Stimulated activated CD8-positive, alpha-beta memory T cell treated with anti-CD3 and anti-CD28 coated beads, Interleukin-2, amount 100 ng/mL, for 1 hour (primary cell): Measurements from ENCODE around the gene PNP.

Experiments used
- DNase-seq, 2 donors: peaks; one replicate each; pipeline ENCODE4 v3.0.0-alpha.2; 2020; ENCODE audit warnings: low read depth in 2 of 2

PNP gene

GRCh38 chr14:20455355-20456300 lies 13.6 kb upstream of the PNP start:
- peak in 1 of 2 donors; percentile 51 for DNase-seq

DNA sequence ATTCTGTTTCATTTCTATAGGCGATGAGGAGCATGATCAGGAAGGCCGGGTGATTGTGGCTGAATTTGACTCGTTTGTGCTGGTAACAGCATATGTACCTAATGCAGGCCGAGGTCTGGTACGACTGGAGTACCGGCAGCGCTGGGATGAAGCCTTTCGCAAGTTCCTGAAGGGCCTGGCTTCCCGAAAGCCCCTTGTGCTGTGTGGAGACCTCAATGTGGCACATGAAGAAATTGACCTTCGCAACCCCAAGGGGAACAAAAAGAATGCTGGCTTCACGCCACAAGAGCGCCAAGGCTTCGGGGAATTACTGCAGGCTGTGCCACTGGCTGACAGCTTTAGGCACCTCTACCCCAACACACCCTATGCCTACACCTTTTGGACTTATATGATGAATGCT lies 12.2 kb upstream of the PNP start:
- DNase-seq: no peak

GRCh38 chr14:20458031-20458789 lies 11.0 kb upstream of the PNP start:
- DNase-seq: no peak

- no peak for DNase-seq
These were observed 8.6 kb upstream of the PNP start for GRCh38 chr14:20460458-20461224.

- DNase-seq: peak; percentile 96 to 97
These were observed 7.7 kb upstream of the PNP start, which contains the start of gene PIP4P1 for GRCh38 chr14:20461225-20462141. Gene PIP4P1, minus strand, starts transcription at chr14:20461434. Its CDS starts 109 bp downstream, at chr14:20461325.

GRCh38 chr14:20468764-20469241 lies 403 bp upstream of the PNP start:
- DNase-seq: no peak

DNA sequence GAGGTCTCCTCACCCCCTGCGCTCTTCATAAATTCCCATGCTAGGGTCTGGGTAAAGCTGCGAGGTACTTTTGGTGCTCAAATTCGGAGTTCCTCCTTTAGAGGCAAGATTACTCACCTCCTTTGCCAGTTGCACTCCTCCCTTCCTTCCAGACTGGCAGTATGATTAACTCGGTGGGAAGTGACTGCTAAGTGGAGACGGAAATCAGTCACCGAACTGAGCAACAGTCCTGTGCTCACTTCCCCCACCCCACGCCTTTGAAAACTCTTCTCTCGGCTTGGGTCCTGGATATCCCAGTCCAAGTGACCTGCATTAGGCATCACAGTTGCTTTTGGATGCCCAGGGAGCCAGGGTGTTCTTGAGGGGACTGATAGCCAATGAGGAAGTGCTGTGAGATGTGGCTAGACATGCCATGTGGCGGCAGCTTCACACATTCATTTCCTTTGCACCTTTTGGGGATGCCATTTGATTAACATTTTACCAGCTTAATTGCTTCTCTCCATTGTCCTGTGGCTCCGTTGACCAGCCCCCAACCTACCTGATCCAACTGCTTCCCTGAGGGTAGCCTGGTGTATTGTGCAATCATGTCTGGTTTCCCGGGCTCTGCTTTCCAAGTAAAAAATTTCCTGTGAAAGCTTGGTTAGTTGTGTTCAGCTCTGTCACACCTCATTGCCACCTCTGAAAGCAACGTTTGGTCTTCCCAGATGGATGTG lies 840 bp downstream of the PNP start:
- DNase-seq: no peak

DNA sequence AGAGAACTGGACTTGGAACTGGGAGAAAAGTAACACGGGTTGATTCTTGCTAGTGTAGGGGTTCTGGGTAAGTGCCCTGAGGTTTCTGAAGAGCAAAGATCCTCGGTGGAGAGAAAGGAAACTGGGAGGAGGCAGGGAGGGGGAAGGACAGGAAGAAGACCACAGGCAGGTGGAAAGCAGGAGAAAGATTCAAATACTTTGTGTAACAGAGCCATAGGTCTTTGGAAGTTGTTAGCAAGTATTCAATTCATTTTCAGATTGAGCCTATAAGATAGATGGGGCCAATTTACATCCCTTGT lies 1.3 kb downstream of the PNP start:
- DNase-seq: no peak

GRCh38 chr14:20472536-20473169 lies 3.4 kb downstream of the PNP start:
- no peak for DNase-seq

GRCh38 chr14:20476776-20477175 lies 7.6 kb downstream of the PNP start:
- no peak for DNase-seq

GRCh38 chr14:20477211-20477876 lies 8.1 kb downstream of the PNP start:
- DNase-seq: no peak

GRCh38 chr14:20478894-20479293 lies 9.7 kb downstream of the PNP start:
- no peak for DNase-seq

- DNase-seq: no peak
These were observed 13.2 kb downstream of the PNP start for GRCh38 chr14:20482382-20482781.

GRCh38 chr14:20485900-20486299 lies 16.7 kb downstream of the PNP start:
- DNase-seq: no peak

- DNase-seq: no peak
These were observed 17.6 kb downstream of the PNP start for GRCh38 chr14:20486684-20487395.

GRCh38 chr14:20487396-20487725 lies 18.2 kb downstream of the PNP start:
- no peak for DNase-seq

- DNase-seq: no peak
These were observed 20.1 kb downstream of the PNP start for GRCh38 chr14:20489093-20489994.

DNA sequence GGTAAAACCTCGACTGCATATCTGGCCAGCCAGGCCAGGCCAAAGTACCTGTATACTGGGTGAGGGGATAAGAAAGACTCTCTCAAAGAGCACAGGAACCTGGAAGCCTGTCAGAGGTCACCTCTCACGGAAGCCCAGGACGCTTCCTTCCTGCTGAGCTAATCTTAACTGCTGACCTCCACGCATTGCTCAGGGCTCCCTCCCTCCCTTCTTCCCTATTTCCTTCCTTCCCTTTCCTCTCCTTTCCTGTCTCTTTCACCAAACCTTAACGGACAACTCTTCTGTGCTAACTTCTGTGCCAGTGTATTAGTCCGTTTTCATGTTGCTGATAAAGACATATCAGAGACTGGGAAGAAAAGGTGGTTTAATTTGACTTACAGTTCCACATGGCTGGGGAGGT lies 21.4 kb downstream of the PNP start:
- DNase-seq: no peak
